ENCODE results near the gene KCTD14. TPM values are rescaled to one million over a fixed set of nuclear protein-coding genes. Genes with fewer than 3 reads are reported as not detected.
A peak's percentile ranks its signal among the peaks of the same experiment; 100 is the strongest.

The KCTD14 gene
- total RNA-seq, 2 donors from 2014 or later: 7.6 to 12.2 TPM

DNA sequence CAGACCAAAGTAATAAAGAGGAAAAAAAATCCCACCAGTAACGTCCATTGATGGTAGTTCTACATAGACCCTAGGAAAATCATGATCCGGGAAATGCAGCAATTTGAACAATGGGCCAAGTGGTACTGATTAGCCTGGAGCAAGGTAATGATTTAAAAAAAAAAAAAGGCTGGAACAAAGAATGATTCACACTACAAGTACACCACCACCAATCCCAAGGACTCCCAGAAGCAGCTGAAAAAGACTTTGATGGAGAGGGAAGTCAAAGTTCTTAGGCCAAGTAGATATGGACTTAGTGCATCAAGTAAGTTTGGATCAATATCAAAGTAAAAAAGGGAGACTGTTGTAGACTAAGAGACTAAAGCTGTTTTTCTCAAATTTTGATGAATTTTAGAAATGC is 11.8 kb downstream of the KCTD14 start:
- DNase-seq: no peak
- H3K4me3 ChIP-seq: no peak overlapping the region
- no peak for ATAC-seq
- H3K27me3 ChIP-seq: no peaks in the 10 kb centered on the region
- H3K4me1 ChIP-seq: no peaks in the 10 kb centered on the region
- no peak overlapping the region for H3K27ac ChIP-seq
- no peak for TF ChIP-seq POLR2A (IDR thresholded peaks at IDR 0.05)
- TF ChIP-seq, protein P1, sequence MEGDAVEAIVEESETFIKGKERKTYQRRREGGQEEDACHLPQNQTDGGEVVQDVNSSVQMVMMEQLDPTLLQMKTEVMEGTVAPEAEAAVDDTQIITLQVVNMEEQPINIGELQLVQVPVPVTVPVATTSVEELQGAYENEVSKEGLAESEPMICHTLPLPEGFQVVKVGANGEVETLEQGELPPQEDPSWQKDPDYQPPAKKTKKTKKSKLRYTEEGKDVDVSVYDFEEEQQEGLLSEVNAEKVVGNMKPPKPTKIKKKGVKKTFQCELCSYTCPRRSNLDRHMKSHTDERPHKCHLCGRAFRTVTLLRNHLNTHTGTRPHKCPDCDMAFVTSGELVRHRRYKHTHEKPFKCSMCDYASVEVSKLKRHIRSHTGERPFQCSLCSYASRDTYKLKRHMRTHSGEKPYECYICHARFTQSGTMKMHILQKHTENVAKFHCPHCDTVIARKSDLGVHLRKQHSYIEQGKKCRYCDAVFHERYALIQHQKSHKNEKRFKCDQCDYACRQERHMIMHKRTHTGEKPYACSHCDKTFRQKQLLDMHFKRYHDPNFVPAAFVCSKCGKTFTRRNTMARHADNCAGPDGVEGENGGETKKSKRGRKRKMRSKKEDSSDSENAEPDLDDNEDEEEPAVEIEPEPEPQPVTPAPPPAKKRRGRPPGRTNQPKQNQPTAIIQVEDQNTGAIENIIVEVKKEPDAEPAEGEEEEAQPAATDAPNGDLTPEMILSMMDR (IDR thresholded peaks at IDR 0.05): no peak
- no peaks in the 10 kb centered on the region for H3K9me3 ChIP-seq
- intact Hi-C loops (cut with DNase I): no loop called here
- WGBS, 2 donors: 51 to 53% methylated on average over 2 of the region's 2 CpGs
- H3K36me3 ChIP-seq (replicated peaks in 1 of 2; ENCODE audit: insufficient read depth in 1 of 2, low read depth in 2 of 2): peaks cover 0 to 4% of the 10 kb centered on the region in 2 donors

DNA sequence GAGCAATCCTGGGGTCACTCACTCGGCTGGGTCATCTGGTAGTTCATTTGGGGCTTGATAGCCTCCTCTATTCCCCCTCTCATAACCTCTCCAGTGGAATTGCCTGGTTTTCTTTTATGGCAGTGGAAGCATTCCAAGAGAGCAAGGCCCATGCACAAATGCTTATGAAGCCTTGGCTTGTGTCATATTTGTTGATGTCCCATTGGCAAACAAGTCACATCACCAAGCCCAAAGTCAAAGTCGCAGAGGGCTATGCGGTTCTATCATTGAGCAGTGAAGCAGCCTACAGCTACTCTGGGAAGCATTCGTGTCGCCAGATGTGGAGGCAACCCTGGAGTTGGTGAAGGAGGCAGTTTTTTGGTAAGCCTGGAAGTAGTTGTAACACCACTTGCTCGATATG is 12.3 kb downstream of the KCTD14 start:
- Histone ChIP-seq H3K36me3 (replicated peaks in 1 of 2; ENCODE audit: insufficient read depth in 1 of 2, low read depth in 2 of 2) (peaks cover 0 to 2% of the 10 kb centered on the region in 2 donors), H3K4me1 (no peaks in the 10 kb centered on the region), H3K9me3 (no peaks in the 10 kb centered on the region), H3K4me3 (no peak overlapping the region), H3K27ac (no peak overlapping the region), H3K27me3 (no peaks in the 10 kb centered on the region)
- WGBS, 2 donors: 88 to 89% methylated on average over 6 of the region's 6 CpGs
- DNase-seq: no peak
- no peak for ATAC-seq
- intact Hi-C loops (cut with DNase I): no loop called here
- no peak for TF ChIP-seq POLR2A (IDR thresholded peaks at IDR 0.05)
- TF ChIP-seq, protein P1 (IDR thresholded peaks at IDR 0.05): no peak

DNA sequence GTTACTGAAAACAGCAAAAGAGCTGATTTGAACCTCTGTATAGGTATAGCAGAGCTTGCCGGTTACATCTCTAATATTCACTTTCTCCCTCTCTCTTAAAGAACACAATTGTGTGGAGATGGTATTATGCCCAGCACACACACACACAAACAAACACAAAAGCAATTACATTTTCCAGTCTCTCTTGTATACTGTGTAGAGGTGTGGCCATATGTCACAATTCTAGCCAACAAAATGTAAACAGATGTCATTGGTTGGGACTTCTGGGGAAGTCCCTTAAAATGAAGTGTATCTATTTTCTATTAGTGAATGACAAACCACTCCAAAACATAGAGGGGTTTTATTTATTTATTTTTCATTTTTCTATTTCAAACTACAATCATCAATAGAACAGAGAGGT is 12.8 kb downstream of the KCTD14 start:
- TF ChIP-seq, protein P1 (IDR thresholded peaks at IDR 0.05): no peak
- no peak for TF ChIP-seq POLR2A (IDR thresholded peaks at IDR 0.05)
- intact Hi-C loops (cut with DNase I): no loop called here
- no peak for DNase-seq
- Histone ChIP-seq H3K27ac (no peak overlapping the region), H3K4me3 (no peak overlapping the region), H3K9me3 (no peaks in the 10 kb centered on the region), H3K36me3 (replicated peaks in 1 of 2; ENCODE audit: insufficient read depth in 1 of 2, low read depth in 2 of 2) (no peaks in the 10 kb centered on the region), H3K27me3 (no peaks in the 10 kb centered on the region), H3K4me1 (no peaks in the 10 kb centered on the region)
- ATAC-seq: no peak
- WGBS, 2 donors: 95 to 100% methylated on average over 1 of the region's 1 CpG

DNA sequence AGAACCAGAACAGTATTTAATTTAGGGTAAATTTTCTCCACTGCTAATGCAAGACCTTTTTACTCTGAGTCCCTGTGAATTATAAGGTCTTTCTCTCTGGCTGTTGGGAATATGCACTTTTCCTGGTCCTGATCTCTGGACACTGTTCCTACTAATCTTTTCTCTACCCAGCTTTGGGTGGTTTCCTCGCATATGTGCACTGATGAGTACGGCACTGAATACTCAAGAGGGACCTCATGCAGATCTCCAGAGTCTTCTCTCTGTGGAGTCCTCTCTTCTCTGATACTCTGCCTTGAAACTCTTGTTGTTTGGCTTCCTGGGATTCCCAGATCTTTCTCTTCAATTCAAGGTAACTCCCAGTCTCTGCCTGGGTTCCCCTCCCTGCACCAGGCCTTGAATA is 14.0 kb downstream of the KCTD14 start:
- no peak overlapping the region for H3K27ac ChIP-seq
- H3K9me3 ChIP-seq: no peaks in the 10 kb centered on the region
- intact Hi-C loops (cut with DNase I): no loop called here
- TF ChIP-seq, protein P1 (IDR thresholded peaks at IDR 0.05): no peak
- TF ChIP-seq POLR2A (IDR thresholded peaks at IDR 0.05): no peak
- DNase-seq: no peak
- H3K36me3 ChIP-seq (replicated peaks in 1 of 2; ENCODE audit: insufficient read depth in 1 of 2, low read depth in 2 of 2): no peaks in the 10 kb centered on the region
- WGBS, 2 donors: 89 to 93% methylated on average over 2 of the region's 2 CpGs
- no peaks in the 10 kb centered on the region for H3K27me3 ChIP-seq
- no peaks in the 10 kb centered on the region for H3K4me1 ChIP-seq
- no peak for ATAC-seq
- H3K4me3 ChIP-seq: no peak overlapping the region

DNA sequence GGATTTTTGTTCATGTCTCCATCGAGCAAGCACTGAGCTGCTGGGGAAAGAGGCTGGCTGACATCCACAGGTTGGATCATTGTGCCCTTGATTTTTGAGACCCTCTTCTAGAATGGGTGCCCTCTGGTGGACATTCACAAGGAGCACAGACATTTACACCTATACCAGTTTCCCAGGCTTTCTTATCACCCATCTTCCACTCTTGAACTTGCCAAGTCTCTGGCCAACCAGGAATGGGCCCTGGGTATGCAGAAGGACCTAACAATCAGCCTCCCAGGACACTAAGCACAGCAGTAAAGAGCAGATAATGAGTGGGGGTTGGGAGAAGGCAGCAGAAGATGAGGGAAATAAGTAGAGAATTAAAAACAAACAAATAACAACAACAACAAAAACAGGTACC is 22.9 kb downstream of the KCTD14 start:
- peak; percentile 91 for ATAC-seq

More for the DNA sequence above, 22.9 kb downstream of the KCTD14 start:
- H3K27me3 ChIP-seq: no peaks in the 10 kb centered on the region
- peak; percentile 64 to 78 (median 74) for DNase-seq
- 0% methylated on average over 1 of the region's 1 CpG for WGBS, 2 donors
- intact Hi-C loops (cut with DNase I): no loop called here
- H3K4me1 ChIP-seq: peaks cover 8% of the 10 kb centered on the region
- H3K4me3 ChIP-seq: no peak overlapping the region
- no peaks in the 10 kb centered on the region for H3K36me3 ChIP-seq (replicated peaks in 1 of 2; ENCODE audit: insufficient read depth in 1 of 2, low read depth in 2 of 2)
- TF ChIP-seq, protein P1 (IDR thresholded peaks at IDR 0.05): peak; percentile 52 to 82 (median 78)
- no peak for TF ChIP-seq POLR2A (IDR thresholded peaks at IDR 0.05)
- no peak overlapping the region for H3K27ac ChIP-seq
- H3K9me3 ChIP-seq: no peaks in the 10 kb centered on the region

Measured in body of pancreas (tissue), 4 donors.